ENCODE measurements around the gene NFIC. TPM values are rescaled to one million over a fixed set of nuclear protein-coding genes. Genes with fewer than 3 reads are reported as not detected.
A peak's percentile ranks its signal among the peaks of the same experiment; 100 is the strongest.

NFIC gene
- 100 to 1,000 TPM; 138 to 200 (median 160) TPM for total RNA-seq

DNA sequence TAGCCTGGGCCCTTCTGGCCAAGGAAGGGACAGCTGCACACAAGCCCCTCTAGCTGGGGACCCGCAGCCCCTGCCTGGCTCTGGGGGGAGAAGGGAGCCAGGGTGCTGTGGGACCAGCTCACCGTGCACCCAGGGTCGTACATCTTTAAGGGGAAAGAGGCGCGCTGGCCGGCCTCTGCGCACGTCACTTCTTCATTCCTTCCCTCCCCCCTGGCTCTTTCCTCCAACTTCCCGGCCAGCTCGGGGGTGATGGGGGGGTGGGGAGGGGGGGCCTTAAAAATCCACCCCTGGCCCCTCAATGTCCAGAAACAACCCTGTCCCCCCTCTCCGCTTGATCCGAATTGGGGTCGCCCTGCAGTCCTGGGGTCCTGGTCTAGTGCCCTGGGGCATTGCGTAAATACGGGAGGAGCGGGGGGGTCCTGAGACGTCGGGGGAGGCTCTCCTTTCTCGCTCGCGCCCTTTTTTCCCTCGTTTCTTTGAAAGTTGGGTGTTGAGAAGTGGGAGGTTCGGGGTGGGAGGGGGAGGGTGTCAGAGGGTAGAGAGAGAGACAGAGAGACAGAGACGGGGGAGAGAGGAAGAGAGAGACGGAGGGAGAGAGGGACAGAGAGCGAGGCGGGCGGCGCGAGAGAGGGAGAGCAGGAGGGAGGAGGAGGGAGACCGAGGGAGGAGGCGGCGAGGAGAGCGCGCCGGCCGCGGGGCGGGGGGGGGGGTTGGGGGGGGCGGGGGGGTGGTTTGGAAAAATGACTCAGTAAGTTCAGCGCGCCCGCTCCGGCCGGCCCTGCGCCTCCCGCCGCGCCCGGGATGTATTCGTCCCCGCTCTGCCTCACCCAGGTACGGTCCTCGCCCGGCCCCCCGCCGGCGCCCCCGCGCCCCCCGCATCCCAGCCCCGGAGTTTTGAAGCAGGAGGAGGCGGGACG, at the start of gene NFIC:
TSS of gene NFIC (plus strand) at position 748 of the 917 bp plus-strand sequence. CDS start at position 802, 54 bp downstream.
- peak within 1 kb of the TSS; percentile 97 to 100 (median 100) for H3K27ac ChIP-seq
- TF ChIP-seq POLR2A (IDR thresholded peaks at IDR 0.05): peak in 1 of 2 donors; percentile 43
- TF ChIP-seq EP300 (IDR thresholded peaks at IDR 0.05): peak in 1 of 2 donors; percentile 64
- no peak for TF ChIP-seq CTCF (IDR thresholded peaks at IDR 0.05)
- peak within 1 kb of the TSS; percentile 87 to 99 (median 96) for H3K4me3 ChIP-seq
- H3K9me3 ChIP-seq: no peaks in the 10 kb centered on the region
- H3K27me3 ChIP-seq: no peaks in the 10 kb centered on the region
- H3K4me1 ChIP-seq: peaks cover 0 to 83% (median 33%) of the 10 kb centered on the region in 4 donors
- DNase-seq (ENCODE audit: low spot score in 2 of 2): peak; percentile 63 to 83
- 1% methylated on average over 36 to 42 of the region's 64 CpGs for WGBS, 2 donors
- H3K36me3 ChIP-seq: no peaks in the 10 kb centered on the region

GRCh38 chr19:3316659-3317207, 49.6 kb upstream of the NFIC start:
- WGBS, 2 donors: 80 to 83% methylated on average over 5 of the region's 5 CpGs
- TF ChIP-seq EP300 (IDR thresholded peaks at IDR 0.05) (no peak), POLR2A (IDR thresholded peaks at IDR 0.05) (no peak), CTCF (IDR thresholded peaks at IDR 0.05) (no peak)
- Histone ChIP-seq H3K27me3 (peaks cover 0 to 90% of the 10 kb centered on the region in 2 donors), H3K4me1 (no peaks in the 10 kb centered on the region), H3K27ac (no peak overlapping the region), H3K9me3 (no peaks in the 10 kb centered on the region), H3K36me3 (no peaks in the 10 kb centered on the region), H3K4me3 (no peak overlapping the region)
- no peak for DNase-seq (ENCODE audit: low spot score in 2 of 2)

DNA sequence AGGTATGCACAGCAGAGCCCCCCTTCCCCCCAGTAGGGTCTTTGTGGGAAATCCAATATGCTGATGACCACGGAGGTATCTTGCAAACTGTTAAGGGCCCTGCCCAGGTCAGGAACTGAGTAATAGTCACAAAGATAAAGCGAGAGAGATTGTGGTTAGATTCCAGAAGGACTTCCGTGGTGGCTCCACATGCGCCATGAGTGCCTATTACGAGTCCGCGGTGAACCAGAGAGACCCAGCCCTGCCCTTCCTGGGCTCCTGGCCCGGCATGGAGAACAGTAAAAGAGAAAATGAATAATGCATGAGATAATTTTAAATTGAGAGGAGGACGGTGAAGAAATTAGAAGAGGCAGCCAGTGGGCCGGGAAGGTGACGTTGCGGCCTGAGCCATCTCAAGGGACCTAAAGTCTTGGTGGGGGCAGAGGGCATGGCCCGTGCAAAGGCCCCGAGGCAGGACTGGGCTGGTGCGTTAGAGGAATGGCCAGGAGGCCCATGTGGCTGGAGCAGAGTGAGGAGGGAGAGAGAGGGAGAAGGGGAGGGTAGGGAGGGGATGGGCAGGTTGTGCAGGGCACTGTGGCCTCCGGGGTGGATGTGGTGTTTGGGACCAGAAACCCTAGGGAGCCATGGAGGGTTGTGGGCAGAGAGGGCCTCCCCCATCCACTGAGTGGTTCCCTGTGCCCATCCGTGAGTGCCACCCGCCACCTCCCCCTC, 46.6 kb upstream of the NFIC start:
- no peak overlapping the region for H3K27ac ChIP-seq
- H3K9me3 ChIP-seq: no peaks in the 10 kb centered on the region
- no peaks in the 10 kb centered on the region for H3K36me3 ChIP-seq
- H3K4me1 ChIP-seq: no peaks in the 10 kb centered on the region
- TF ChIP-seq CTCF (IDR thresholded peaks at IDR 0.05) (no peak), EP300 (IDR thresholded peaks at IDR 0.05) (no peak), POLR2A (IDR thresholded peaks at IDR 0.05) (no peak)
- H3K27me3 ChIP-seq: peaks cover 0 to 61% of the 10 kb centered on the region in 2 donors
- 40 to 52% methylated on average over 16 to 18 of the region's 18 CpGs for WGBS, 2 donors
- DNase-seq (ENCODE audit: low spot score in 2 of 2): no peak
- H3K4me3 ChIP-seq: no peak overlapping the region

- H3K4me1 ChIP-seq: no peaks in the 10 kb centered on the region
- WGBS, 2 donors: 53 to 62% methylated on average over 22 to 27 of the region's 29 CpGs
- H3K36me3 ChIP-seq: no peaks in the 10 kb centered on the region
- no peak overlapping the region for H3K27ac ChIP-seq
- DNase-seq (ENCODE audit: low spot score in 2 of 2): no peak
- no peak for TF ChIP-seq CTCF (IDR thresholded peaks at IDR 0.05)
- TF ChIP-seq POLR2A (IDR thresholded peaks at IDR 0.05): no peak
- TF ChIP-seq EP300 (IDR thresholded peaks at IDR 0.05): no peak
- no peak overlapping the region for H3K4me3 ChIP-seq
- no peaks in the 10 kb centered on the region for H3K9me3 ChIP-seq
- peaks cover 0 to 55% of the 10 kb centered on the region in 2 donors for H3K27me3 ChIP-seq
Observed at GRCh38 chr19:3320354-3320670, 46.1 kb upstream of the NFIC start.

Measured in tibial nerve (tissue), 4 donors.